ENCODE results near the gene ETNK2. TPM values are rescaled to one million over a fixed set of nuclear protein-coding genes. Genes with fewer than 3 reads are reported as not detected.

ETNK2 gene
- total RNA-seq, 2 donors from 2014 or later: 16.7 to 24.4 TPM

DNA sequence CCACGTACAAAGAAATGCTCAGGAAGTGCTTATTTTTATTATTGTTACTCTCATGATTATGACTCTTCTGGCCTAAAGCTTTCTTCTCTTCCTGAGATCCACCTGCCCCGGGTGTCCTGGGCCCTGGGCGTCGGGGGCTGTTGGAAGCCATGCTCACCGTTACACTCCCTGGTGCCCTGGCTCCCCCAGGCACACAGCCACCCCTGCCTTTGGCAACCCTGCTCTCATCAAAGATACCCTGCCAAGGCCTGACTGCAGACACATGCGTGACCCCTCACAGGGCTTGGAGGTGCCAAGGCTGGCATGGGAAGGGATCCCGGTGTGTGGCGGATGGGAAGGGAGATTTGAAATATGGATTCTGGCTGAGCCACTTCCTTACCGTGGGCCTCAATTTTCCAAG lies 47.7 kb upstream of the ETNK2 start:
- H3K9me3 Mint-ChIP-seq: no peaks in the 10 kb centered on the region
- WGBS, 2 experiments (ENCODE audit: insufficient coverage in 1 of 2, insufficient read length in 1 of 2): 93 to 94% methylated on average over 4 to 9 of the region's 9 CpGs
- no peak overlapping the region for H3K4me3 Mint-ChIP-seq
- no peaks in the 10 kb centered on the region for H3K36me3 Mint-ChIP-seq (ENCODE audit: low read depth)
- H3K27ac Mint-ChIP-seq: no peak overlapping the region
- DNase-seq: no peak
- H3K4me1 ChIP-seq (ENCODE audit: control insufficient read depth, insufficient read depth, low read length): no peaks in the 10 kb centered on the region
- no peak overlapping the region for H3K4me3 ChIP-seq (ENCODE audit: low read length)
- H3K27ac ChIP-seq (ENCODE audit: low read depth, low read length): no peak overlapping the region
- no peaks in the 10 kb centered on the region for H3K27me3 ChIP-seq (ENCODE audit: control insufficient read depth, insufficient read depth, low read length, poor library complexity, severe bottlenecking)
- H3K9ac ChIP-seq (ENCODE audit: extremely low read depth, low read length, poor library complexity, severe bottlenecking): no peak overlapping the region
- H3K4me1 Mint-ChIP-seq: peaks cover 15% of the 10 kb centered on the region
- H3K9me3 ChIP-seq (ENCODE audit: control insufficient read depth, low read length): no peaks in the 10 kb centered on the region
- H3K27me3 Mint-ChIP-seq (ENCODE audit: insufficient read depth): peaks cover 15% of the 10 kb centered on the region
- TF ChIP-seq, protein P1, sequence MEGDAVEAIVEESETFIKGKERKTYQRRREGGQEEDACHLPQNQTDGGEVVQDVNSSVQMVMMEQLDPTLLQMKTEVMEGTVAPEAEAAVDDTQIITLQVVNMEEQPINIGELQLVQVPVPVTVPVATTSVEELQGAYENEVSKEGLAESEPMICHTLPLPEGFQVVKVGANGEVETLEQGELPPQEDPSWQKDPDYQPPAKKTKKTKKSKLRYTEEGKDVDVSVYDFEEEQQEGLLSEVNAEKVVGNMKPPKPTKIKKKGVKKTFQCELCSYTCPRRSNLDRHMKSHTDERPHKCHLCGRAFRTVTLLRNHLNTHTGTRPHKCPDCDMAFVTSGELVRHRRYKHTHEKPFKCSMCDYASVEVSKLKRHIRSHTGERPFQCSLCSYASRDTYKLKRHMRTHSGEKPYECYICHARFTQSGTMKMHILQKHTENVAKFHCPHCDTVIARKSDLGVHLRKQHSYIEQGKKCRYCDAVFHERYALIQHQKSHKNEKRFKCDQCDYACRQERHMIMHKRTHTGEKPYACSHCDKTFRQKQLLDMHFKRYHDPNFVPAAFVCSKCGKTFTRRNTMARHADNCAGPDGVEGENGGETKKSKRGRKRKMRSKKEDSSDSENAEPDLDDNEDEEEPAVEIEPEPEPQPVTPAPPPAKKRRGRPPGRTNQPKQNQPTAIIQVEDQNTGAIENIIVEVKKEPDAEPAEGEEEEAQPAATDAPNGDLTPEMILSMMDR (conservative IDR thresholded peaks at IDR 0.05): no peak
- no peaks in the 10 kb centered on the region for H3K36me3 ChIP-seq (ENCODE audit: control insufficient read depth, insufficient read depth, low read length)

DNA sequence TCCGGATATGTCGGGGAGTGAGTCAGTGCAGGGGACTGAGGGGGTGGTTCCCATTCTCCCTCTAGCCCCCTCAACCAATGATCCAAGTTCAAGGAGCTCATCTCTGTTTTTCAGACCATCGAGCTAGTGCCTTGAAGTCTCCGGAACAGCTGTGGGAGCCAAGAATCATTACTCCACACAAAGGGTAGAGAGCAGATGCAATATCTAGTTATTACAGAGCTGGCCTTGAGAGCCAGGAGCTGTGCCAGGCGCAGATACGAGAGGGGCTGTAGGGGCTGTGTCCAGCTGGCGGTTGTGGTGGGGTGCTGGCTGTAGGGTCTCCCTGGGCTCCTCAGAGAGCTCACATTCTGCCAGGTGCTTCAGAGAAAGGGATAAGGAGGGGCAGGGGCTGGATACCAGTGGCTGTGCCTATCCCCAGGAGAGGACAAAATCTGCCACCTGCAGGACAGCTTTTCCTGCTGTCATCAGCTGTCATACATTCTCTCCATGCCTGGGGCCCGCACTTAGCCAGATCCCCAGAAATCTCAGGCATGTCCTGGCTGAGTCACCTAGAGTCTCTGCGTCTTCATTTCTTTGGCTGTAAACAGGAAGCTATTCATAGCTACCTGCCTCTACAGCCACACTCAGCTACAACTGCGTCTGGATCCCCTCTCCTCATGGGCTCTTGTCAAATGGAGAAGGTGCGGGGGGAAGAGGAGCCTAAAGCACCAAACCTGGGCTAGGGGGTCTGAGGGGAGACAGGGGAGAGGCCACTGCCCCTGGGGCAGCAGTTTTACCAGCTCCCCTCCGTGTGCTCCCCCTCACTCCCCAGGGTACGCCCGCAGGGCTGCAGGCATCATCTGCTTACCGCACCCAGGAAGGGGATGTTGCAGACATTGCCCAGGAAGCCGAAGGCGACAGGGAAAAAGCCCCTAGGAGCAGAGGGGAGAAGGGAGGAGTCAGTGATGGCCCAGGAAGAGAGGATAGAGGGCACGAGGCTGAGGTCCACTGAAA lies 46.8 kb upstream of the ETNK2 start:
- Mint-ChIP-seq H3K27me3 (ENCODE audit: insufficient read depth) (peaks cover 20% of the 10 kb centered on the region), H3K36me3 (ENCODE audit: low read depth) (no peaks in the 10 kb centered on the region), H3K4me3 (no peak overlapping the region), H3K27ac (peak overlapping the region; percentile 29), H3K4me1 (peaks cover 15% of the 10 kb centered on the region), H3K9me3 (no peaks in the 10 kb centered on the region)
- Histone ChIP-seq H3K4me3 (ENCODE audit: low read length) (no peak overlapping the region), H3K27ac (ENCODE audit: low read depth, low read length) (no peak overlapping the region), H3K9me3 (ENCODE audit: control insufficient read depth, low read length) (no peaks in the 10 kb centered on the region), H3K9ac (ENCODE audit: extremely low read depth, low read length, poor library complexity, severe bottlenecking) (no peak overlapping the region), H3K27me3 (ENCODE audit: control insufficient read depth, insufficient read depth, low read length, poor library complexity, severe bottlenecking) (no peaks in the 10 kb centered on the region), H3K4me1 (ENCODE audit: control insufficient read depth, insufficient read depth, low read length) (no peaks in the 10 kb centered on the region), H3K36me3 (ENCODE audit: control insufficient read depth, insufficient read depth, low read length) (no peaks in the 10 kb centered on the region)
- DNase-seq: peak; percentile 88
- 66 to 80% methylated on average over 10 to 18 of the region's 18 CpGs for WGBS, 2 experiments (ENCODE audit: insufficient coverage in 1 of 2, insufficient read length in 1 of 2)
- TF ChIP-seq, protein P1 (conservative IDR thresholded peaks at IDR 0.05): peak; percentile 52

DNA sequence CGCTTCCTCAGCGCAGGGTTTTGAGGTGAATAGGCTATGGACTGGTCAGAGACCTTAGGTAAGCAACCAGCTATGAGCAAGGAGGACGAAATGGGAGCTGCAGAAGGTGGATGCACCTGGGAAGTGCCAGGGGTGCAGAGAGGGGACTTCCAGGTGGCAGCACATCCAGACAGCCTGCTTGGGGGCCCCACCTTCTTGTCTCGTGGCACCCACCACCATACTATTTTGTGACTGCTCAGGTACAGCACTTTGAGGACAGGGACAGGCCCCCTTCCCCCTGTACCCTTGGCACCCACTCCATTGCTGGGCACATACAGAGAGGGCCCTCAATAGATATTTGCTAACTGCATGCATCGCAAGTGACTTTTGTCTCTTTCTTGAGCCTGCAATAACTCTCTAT lies 45.2 kb upstream of the ETNK2 start:
- no peak overlapping the region for H3K4me3 Mint-ChIP-seq
- H3K4me1 Mint-ChIP-seq: peaks cover 15% of the 10 kb centered on the region
- H3K27me3 Mint-ChIP-seq (ENCODE audit: insufficient read depth): peaks cover 23% of the 10 kb centered on the region

More for the DNA sequence above, 45.2 kb upstream of the ETNK2 start:
- H3K36me3 ChIP-seq (ENCODE audit: control insufficient read depth, insufficient read depth, low read length): no peaks in the 10 kb centered on the region
- H3K9me3 ChIP-seq (ENCODE audit: control insufficient read depth, low read length): no peaks in the 10 kb centered on the region
- no peaks in the 10 kb centered on the region for H3K36me3 Mint-ChIP-seq (ENCODE audit: low read depth)
- no peaks in the 10 kb centered on the region for H3K9me3 Mint-ChIP-seq
- 85 to 86% methylated on average over 2 to 5 of the region's 5 CpGs for WGBS, 2 experiments (ENCODE audit: insufficient coverage in 1 of 2, insufficient read length in 1 of 2)
- H3K27ac Mint-ChIP-seq: no peak overlapping the region
- peak; percentile 47 for DNase-seq
- H3K27ac ChIP-seq (ENCODE audit: low read depth, low read length): no peak overlapping the region
- H3K4me1 ChIP-seq (ENCODE audit: control insufficient read depth, insufficient read depth, low read length): no peaks in the 10 kb centered on the region
- TF ChIP-seq, protein P1 (conservative IDR thresholded peaks at IDR 0.05): no peak
- peaks cover 14% of the 10 kb centered on the region for H3K27me3 ChIP-seq (ENCODE audit: control insufficient read depth, insufficient read depth, low read length, poor library complexity, severe bottlenecking)
- no peak overlapping the region for H3K4me3 ChIP-seq (ENCODE audit: low read length)
- no peak overlapping the region for H3K9ac ChIP-seq (ENCODE audit: extremely low read depth, low read length, poor library complexity, severe bottlenecking)
